ENCODE results near the gene PTH2.
"Not testable (repeated sequence)": the region's sequence is repeated elsewhere in the genome, so short reads cannot be mapped to it uniquely, and the experiment has no call there.

PTH2 gene

GRCh38 chr19:49447485-49448431 is 24.5 kb upstream of the PTH2 start:
- DNase-seq (ENCODE audit: low read depth in 2 of 2) = no peak

DNA sequence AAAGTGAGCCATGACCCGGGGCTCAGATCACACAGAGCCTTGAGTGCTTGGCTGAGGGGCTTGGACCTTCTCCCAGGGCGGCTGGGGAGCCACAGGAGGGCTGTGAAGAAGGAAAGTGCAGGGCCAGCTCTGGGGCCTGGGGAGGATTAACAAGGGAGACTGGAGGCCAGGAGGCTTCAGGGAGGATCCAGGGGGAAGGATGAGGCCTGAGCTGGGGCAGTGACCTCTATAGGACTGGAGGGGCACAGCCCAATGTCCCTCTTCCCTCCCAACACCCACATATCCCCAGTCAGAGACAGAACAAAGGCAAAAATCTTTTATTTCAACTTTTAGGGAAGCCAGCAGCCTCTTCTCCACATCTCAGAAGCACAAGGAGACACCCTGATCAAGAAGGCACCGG is 22.8 kb upstream of the PTH2 start:
- no peak for DNase-seq (ENCODE audit: low read depth in 2 of 2)

GRCh38 chr19:49444100-49444700 is 21.0 kb upstream of the PTH2 start:
- DNase-seq (ENCODE audit: low read depth in 2 of 2) = not testable (repeated sequence)

- peak; percentile 86 to 87 for DNase-seq (ENCODE audit: low read depth in 2 of 2)
Observed at GRCh38 chr19:49443366-49444099, 20.3 kb upstream of the PTH2 start.

- DNase-seq (ENCODE audit: low read depth in 2 of 2) = no peak
Observed at GRCh38 chr19:49442771-49443365, 19.6 kb upstream of the PTH2 start.

- no peak for DNase-seq (ENCODE audit: low read depth in 2 of 2)
Observed at GRCh38 chr19:49442354-49442753, 19.1 kb upstream of the PTH2 start.

GRCh38 chr19:49441960-49442350 is 18.7 kb upstream of the PTH2 start:
- no peak for DNase-seq (ENCODE audit: low read depth in 2 of 2)

GRCh38 chr19:49441210-49441959 is 18.1 kb upstream of the PTH2 start, which contains the start of gene SLC17A7:
TSS of gene SLC17A7 (minus strand) at chr19:49441527. CDS start at chr19:49441379, 148 bp downstream.
- DNase-seq (ENCODE audit: low read depth in 2 of 2) = no peak

DNA sequence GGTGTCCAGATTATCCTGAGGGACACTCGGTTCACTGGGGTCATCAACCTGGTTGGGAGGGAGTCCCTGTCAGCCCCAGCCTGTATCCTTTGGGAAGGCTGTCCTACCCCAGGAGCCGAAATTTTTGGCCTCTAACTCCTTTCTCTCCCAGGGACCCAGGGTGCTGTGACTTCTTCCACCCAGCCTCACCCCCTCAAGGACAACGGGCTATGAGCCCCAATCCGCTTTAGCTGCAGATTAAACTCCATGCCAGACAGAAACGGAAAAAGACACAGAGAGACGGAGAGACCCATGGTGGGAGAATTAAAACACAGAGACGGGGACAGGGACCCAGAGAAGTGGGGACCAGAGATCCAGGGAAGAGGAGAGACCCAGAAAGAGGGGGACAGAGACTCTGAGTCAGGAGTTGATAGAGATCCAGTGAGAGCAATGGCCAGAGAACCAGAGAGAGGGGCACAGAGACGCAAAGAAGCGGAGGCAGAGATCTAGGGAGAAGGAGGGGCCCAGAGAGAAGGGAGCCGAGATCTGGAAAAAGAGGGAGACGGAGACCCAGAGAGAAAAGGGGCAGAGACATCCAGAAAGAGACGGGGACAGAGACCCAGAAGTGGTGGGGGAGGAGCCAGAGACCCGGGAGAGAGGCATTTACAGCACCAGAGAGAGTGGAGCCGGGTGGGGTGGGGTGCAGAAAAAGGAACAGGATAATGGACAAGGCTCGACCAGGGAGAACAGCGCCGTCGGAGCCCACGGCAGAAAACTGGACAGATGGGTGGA is 17.4 kb upstream of the PTH2 start:
- DNase-seq (ENCODE audit: low read depth in 2 of 2) = no peak

- DNase-seq (ENCODE audit: low read depth in 2 of 2) = no peak
Observed at GRCh38 chr19:49439836-49440235, 16.6 kb upstream of the PTH2 start.

GRCh38 chr19:49438261-49438660 is 15.0 kb upstream of the PTH2 start:
- no peak for DNase-seq (ENCODE audit: low read depth in 2 of 2)

GRCh38 chr19:49437231-49437630 is 14.0 kb upstream of the PTH2 start:
- DNase-seq (ENCODE audit: low read depth in 2 of 2) = no peak

- DNase-seq (ENCODE audit: low read depth in 2 of 2) = no peak
Observed at GRCh38 chr19:49436381-49437017, 13.3 kb upstream of the PTH2 start.

DNA sequence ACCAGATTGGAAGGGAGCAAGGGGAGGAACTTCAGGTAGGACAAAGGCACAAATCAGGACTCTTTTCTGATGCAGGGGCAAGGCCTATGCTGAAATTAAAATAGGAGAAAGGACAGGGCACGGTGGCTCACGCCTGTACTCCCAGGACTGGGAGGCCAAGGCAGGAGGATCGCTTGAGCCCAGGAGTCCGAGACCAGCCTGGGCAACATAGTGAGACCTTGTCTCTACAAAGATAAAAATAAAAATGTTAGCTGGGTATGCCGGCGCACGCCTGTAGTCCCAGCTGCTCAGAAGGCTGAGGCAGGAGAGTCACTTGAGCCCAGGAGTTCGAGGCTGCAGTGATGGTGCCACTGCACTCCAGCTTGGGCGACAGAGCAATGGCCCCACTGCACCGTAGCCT is 12.4 kb upstream of the PTH2 start:
- DNase-seq (ENCODE audit: low read depth in 2 of 2) = no peak

- DNase-seq (ENCODE audit: low read depth in 2 of 2) = no peak
Observed at GRCh38 chr19:49434907-49435583, 11.8 kb upstream of the PTH2 start.

- DNase-seq (ENCODE audit: low read depth in 2 of 2) = no peak
Observed at GRCh38 chr19:49433240-49433901, 10.1 kb upstream of the PTH2 start.

GRCh38 chr19:49432141-49433073 is 9.2 kb upstream of the PTH2 start:
- DNase-seq (ENCODE audit: low read depth in 2 of 2) = no peak

GRCh38 chr19:49431330-49431749 is 8.1 kb upstream of the PTH2 start:
- DNase-seq (ENCODE audit: low read depth in 2 of 2) = no peak

Measured in stimulated activated CD8-positive, alpha-beta memory T cell treated with anti-CD3 and anti-CD28 coated beads, Interleukin-15, amount 100 ng/mL, for 4 hours (primary cell).